Measurements from ENCODE around the gene CTCF.
"Not testable (repeated sequence)": the region's sequence is repeated elsewhere in the genome, so short reads cannot be mapped to it uniquely, and the experiment has no call there.

CTCF gene, protein sequence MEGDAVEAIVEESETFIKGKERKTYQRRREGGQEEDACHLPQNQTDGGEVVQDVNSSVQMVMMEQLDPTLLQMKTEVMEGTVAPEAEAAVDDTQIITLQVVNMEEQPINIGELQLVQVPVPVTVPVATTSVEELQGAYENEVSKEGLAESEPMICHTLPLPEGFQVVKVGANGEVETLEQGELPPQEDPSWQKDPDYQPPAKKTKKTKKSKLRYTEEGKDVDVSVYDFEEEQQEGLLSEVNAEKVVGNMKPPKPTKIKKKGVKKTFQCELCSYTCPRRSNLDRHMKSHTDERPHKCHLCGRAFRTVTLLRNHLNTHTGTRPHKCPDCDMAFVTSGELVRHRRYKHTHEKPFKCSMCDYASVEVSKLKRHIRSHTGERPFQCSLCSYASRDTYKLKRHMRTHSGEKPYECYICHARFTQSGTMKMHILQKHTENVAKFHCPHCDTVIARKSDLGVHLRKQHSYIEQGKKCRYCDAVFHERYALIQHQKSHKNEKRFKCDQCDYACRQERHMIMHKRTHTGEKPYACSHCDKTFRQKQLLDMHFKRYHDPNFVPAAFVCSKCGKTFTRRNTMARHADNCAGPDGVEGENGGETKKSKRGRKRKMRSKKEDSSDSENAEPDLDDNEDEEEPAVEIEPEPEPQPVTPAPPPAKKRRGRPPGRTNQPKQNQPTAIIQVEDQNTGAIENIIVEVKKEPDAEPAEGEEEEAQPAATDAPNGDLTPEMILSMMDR

DNA sequence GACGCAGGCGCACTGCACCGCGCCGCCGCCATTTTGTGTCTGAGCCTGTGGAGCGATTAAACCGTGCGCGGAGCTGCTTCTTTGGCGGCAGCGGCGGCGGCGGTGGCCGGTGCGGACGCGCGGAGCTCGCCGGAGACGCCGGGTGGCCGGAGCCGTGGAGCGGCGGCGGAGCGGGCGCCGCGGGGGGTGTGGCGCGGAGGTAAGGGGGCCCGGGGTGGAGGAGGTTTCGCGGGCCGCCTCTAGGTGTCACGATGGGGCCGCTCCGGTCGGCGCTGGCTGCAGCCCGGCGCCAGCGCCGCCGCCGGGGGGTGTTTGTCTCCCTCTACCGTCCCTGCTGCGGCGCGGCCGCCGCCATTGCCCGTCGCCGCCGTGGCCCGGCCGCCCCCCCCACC is at the start of gene CTCF:
CTCF (plus strand) TSS at position 1 of the 392 bp plus-strand sequence. CDS start 48,307 bp downstream, outside the sequence.
- DNase-seq (ENCODE audit: low spot score), result peak; percentile 85

DNA sequence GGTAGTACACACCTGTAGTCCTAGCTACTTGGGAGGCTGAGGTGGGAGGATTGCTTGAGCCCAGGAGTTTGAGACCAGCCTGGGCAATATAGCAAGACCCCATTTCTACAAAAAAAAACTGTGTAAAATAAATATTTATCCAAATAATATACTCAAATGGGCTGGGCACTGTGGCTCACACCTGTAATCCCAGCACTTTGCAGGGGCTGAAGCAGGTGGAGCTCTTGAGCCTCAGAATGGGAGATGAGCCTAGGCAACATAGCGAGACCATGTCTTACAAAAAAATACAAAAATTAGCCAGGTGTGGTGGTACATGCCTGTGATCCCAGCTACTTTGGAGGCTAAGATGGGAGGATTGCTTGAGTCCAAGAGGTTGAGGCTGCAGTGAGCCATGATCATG is 48.4 kb upstream of the CTCF start:
- DNase-seq (ENCODE audit: low spot score), result not testable (repeated sequence)

DNA sequence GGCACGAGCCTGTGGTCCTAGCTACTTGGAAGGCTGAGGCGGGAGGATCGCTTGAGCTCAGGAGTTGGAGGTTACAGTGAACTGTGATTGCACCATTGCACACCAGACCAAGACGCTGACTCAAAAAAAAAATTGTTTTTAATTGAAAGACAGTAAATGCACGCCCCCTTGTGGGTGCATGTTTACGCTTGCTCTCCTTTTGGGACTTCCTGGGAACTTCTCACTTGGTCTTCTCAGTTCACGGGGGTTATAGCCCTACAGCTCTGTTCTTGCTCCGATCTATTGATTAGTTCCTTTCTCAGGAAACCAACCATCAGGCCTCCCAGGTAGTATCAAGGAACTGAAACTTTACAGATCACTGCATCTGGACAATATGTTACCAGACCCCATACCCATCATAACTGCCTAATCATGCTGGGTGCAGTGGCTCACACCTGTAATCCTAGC is 47.9 kb upstream of the CTCF start:
- DNase-seq (ENCODE audit: low spot score), result peak; percentile 75

DNA sequence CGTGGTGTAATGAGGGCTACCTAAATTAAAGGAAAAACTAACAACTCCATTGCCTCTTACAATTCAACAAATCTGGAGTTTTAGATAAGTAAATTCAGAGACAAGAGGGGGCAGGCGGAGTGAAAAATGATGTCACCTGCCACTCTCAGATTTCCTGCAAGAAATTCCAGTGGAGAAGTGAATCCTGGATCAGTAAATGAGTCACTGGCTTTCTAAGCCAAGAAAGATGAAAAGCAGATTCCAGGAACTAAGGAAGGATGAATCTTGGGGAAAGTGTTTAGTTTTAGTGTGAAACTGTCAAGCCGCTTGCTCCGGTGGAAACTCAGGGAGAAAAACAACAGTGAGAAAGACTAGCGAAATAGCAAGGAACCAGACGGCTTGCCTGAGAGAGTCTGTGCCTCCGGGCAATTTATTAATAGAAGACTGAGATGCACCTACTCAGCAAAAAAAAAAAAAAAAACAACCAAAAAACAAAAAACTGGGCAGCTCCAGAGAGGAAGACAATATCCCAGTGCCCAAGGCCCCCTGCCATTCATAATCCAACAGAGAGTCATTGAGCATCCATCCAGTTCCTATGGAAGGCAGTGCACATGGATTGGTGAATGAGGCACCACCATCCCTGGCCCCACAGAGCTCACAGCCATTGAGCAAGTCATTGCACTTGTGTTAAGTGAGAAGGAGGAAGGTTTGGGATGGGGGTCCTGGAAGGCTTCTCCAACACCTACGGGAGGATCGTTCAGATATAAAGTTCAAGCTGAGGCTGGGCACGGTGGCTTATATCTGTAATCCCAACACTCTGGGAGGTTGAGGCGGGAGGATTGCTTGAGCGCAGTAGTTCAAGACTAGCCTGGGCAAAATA is 45.8 kb upstream of the CTCF start:
- DNase-seq (ENCODE audit: low spot score), result no peak

DNA sequence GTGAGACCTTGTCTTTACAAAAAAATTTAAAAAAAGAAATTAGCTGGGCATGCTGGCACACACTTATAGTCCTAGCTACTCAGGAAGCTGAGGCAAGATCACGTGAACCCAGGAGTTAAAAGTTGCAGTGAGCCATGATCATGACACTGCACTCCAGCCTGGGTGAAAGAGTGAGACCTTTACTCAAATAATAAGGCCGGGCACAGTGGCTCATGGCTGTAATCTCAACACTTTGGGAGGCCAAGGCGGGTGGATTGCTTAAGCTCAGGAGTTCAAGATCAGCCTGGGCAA is 45.2 kb upstream of the CTCF start:
- DNase-seq (ENCODE audit: low spot score), result no peak

DNA sequence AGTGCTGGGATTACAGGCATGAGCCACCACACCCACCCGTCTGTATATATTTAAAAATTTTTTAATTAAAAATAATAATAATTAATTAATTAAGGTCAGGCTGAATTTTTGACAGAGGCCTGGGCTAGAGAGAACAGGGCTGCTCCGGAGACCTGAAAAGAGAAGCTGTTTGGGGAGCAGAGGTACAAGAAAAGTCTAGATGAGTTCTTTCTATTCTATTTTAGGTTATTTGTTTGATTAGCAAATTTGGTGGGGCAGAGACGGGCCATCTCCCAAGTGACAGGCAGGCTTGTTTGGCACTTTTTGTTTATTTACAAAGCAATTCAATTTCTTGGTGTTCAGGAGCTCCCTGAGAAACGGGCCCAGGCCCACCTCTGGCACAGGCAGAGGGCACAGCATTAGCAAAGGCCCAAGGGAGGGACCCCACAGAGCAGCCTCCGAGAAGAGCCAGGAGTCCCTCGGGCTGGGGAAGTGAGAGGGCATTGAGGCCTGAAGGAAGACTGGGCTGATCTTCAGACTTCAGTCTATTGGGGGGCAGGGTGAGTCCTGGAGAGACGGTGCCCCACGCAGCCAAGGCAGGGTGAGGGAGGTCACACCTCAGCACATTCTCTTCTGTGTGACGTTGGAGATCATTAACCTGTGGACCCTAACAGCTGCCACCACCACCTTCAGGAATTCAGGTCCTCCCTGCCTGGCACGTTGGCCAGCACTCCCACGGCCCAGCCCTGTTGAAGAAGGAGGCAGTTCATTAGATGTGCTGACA is 44.5 kb upstream of the CTCF start:
- DNase-seq (ENCODE audit: low spot score), result no peak

DNA sequence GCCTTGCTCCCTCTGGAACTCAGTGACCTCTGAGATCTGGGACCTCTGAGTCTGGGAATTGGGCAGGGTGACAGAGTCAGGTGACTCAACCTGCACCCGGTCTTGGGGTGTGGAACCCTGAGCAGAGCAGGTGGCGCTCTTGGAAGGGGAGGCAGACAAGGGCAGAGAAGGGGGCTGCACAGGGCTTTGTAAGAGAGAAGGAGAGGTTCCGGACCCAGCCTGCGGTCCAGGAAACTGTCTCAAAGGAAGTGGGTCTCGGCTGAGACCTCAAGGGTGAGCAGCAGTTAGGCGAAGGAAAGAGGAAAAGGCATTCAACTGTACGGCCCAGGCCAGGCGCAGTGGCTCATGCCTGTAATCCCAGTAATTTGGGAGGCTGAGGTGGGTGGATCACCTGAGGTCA is 43.6 kb upstream of the CTCF start:
- DNase-seq (ENCODE audit: low spot score), result no peak

DNA sequence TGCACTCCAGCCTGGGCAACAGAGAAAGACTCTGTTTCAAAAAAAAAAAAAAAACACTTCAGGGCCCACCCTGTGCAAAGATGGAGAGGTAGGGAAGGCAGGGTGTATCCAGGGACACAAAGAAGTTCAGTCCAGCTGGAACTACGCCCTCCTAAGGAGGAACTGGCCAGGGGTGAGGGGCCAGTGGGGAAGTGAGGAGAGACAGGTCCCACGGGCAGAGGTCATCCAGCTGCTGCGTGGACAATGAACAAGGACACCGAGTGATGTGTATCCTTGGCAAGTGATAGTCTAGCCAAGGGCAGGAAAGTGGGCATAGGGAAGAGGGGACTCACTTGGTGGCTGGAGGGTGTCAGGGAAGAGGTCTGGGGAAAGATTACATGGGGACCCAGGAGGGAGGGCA is 43.1 kb upstream of the CTCF start:
- no peak for DNase-seq (ENCODE audit: low spot score)

DNA sequence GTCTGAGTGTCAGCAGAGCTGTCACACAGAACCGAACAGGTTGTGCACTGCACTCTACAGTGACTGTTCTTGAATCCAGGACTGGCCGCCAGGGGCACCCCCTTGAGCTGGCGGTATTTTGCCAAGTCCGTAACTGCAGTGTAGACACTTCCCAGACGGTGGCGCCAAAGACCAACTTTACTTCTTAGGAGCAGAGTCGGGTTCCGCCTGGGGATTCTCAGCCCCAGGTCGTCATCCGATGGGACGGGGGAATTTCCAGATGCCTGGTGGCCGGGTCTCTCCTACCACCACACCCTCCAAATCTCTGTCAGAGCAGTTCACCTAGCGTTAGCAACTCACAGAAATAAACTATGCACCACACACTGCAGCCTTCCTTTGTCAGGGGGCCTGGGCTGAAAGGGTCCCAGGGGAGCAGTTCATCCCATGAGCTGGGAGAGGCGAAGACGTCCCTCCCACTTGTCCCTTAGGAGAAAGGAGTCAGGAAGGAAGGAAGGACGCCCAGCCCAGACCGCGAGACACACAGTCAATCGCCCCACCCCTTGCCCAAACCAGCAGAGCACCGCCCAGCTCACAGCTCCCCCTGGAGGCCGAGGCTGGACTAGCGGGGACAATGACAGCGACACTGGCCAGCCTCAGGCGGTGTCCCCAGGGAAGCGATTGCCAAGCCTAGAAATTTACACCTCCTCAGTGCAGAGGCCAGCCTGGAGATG is 41.1 kb upstream of the CTCF start:
- peak; percentile 91 for DNase-seq (ENCODE audit: low spot score)

DNA sequence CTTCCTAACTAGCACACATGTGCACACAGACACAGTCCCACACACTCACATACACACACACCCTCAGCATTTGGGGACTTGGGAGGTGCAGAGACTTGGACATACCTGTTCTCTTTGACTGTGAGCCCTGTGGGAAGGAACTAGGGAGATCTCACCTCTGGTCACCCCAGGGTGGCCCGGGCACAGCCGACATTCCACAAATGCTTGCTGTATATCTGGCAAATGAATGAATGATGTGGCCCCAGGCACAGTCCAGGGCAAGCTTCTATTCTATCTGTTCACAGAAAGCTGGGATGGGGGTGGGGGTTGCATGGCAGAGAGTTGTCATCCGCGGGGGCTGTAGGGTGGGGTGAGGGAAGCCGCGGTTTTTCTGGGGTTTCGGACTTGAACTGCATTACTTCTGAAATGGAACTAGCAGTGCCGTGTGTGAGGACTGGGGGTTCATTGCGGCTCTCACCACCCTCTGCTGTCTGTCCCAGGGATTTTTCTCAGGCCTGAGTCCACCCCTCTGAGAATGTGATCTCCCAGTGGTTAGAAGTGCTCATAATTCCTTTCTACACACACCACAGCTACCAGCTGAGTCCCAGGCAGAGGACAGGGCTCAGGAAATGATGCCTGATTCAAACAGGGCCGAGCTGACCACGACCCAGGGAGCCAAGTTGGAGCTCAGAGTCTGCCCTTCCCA is 37.0 kb upstream of the CTCF start:
- no peak for DNase-seq (ENCODE audit: low spot score)

DNA sequence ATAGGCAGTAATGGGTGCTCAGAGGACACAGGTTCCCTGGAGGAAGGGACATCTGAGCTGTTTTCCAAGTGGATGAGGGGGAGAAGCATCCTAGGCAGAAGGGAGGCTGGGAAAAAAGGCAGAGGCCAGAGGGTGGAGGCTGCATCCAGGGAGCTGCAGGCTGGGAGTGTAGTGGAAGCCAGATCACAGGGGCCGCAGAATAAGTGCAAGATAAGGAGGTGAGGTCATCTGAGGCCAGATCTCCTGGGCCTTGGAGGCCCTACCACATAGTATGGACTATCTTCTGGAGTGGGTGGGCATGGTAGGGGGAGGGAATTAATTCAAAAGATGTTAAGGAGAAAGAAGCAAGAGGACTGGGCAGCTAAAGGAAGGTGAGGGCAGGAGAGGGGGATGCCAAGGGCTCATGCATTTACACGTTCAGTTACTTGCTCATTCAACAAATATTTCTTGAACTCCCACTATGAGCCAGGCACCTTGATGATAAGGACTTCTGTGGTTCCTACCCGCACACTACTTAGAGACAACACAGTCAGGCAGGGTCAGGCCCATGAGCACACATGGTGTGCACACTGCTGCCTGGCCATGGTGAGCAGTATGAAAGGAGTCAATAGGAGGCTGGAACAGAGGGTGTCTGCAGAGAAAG is 36.1 kb upstream of the CTCF start:
- DNase-seq (ENCODE audit: low spot score), result no peak

DNA sequence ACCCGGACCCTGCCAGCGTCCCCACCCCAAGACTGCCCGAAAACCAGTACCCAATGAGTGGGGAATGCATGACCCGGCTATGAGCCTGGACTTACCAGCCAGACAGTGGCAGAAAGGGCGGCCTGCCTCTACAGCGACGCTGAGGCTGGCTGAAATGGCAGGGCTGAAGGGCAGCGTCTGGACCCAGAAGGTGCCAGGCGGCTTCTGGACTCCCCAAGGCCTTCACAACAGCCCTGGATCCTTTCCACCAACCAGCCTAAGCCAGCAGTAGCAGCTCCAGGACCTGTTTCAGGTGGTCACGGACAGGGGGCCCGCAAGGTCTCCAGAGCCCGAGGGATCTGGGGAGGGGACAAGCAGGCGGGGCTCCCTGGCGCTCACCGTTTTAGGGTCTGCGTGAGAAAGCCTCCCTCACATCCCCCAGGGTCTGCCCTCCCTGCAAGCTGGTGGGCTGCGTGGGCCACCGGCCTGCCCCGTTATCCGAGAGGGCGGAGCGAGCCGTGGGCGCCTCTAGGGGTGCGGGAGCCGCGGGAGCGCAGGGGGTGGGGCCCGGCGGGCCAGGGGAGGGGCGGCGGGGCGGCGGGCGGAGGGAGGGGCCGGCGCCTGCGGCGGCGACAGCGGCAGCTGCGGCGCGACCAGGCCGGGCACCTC is 34.0 kb upstream of the CTCF start, which contains the start of gene RIPOR1:
RIPOR1 (plus strand) TSS at position 608 of the 648 bp plus-strand sequence. CDS start 9,618 bp downstream, outside the sequence.
- DNase-seq (ENCODE audit: low spot score), result peak; percentile 43

DNA sequence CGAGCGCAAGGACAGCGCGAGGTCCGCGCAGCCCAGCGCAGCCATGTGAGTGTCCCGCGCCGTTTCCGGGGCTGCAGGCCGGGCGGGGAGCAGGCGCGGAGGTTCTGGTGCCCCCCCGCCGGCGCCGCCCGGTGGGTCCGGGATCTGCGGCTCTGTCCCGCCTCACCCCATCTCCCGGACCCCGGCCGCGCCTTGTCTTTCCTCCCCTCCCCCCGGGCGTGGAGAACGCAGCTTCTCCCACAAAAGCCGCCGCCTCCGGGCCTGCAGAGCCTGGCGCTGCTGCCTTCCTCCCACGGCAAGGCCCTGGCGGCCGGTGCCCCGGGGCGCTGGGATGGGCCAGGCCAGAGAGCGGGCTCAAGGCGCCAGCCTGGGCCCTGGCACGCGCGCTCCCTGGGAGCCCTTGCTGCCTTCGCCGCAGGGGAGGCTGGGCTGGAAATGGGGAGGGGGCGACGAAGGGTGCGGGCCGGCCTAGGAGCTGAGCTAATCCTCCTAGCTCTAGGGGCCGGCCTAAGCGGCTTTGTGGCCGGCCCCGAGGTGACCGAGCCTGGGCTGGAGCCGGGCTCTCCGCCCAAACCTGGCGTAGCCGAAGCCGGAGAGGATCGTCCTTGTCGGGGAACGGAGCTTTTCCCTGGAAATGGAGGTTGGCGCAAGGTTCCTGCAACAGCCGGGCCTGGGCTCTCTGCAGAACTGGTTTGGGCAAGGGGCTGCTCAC is 33.3 kb upstream of the CTCF start:
- DNase-seq (ENCODE audit: low spot score), result no peak

DNA sequence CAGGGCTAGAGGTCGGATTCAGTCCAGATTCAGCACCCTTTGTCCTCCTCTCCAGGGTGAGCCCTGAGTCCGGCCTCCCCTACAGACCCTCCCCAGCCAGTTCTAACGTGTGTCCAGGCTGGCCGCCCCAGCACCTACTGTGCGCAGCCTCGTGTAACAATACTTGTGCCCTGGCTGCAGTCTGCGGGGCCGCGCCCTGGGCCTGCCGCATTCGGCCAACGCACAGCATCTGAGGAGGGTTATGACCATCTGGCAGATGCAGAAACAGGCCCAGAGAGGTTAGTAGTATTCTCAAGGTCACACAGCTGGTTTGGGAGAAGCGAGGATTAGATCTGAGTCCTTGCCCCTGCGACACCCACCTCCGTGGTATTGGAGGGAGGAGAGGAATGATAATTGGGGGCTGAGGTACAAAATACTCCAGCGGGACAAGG is 32.7 kb upstream of the CTCF start:
- DNase-seq (ENCODE audit: low spot score), result no peak

DNA sequence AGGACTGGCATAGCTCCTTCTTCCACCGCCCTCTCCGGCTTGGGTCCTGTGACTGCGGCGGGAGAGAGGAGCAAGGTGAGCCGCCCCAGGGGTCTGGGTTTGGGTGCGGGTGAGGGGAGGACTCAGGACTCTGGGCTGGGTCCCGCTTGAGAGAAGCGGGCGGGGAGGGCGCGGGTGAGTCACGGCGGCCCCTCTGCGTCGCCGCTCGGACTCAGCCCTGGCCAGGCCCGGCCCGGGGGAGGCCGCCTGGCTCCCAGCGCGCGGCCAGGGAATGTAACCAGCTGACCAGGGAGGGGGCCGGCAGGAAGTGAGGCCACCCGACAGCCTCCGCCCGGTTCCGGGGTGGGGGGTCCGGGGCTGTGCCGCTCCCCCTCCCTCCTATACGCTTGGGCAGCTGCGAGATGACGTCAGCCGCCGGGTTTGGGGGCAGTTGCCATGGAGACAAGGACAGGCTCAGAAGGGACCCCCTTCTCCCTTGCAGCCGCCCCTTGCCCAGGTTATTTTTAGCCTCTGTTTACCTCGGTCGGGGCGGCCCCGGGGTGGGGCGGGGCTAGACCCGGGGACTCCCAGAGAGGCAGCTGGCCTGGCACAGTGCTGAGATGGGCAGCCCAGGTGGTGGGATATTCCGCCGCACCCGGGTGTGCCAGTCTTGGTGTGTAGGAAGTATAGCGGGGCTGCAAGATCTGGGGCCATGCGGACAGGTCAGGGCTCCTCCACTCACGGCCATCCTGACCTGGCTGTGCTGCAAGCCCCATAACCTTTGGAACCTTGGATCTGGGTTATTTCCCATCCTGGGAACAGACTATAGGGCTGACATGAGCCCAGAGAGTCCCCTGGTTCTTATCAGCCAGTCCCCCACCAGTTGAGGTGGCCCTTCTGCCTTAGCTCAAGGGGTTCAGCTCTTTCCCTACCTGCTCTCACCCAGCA is 32.0 kb upstream of the CTCF start:
- no peak for DNase-seq (ENCODE audit: low spot score)

DNA sequence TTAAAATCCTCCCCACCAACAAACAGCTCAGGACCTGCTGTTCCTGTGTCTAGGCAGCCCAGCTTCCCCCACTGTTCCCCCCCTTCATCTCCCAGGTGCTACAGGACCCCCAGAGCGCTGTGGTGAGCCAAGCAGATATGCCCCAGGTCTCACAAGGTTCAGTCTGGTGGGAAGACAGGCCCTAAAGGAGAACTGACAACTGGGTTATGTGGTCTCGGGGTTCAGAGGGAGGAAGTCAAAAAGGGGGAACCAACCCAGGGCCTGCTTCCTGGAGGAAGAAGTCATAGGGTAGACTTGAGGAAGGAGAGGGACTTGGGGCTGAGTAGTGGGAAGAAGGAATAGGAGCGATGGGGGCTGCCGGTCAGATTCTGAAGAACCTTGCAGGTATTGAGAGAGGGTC is 31.1 kb upstream of the CTCF start:
- no peak for DNase-seq (ENCODE audit: low spot score)

DNA sequence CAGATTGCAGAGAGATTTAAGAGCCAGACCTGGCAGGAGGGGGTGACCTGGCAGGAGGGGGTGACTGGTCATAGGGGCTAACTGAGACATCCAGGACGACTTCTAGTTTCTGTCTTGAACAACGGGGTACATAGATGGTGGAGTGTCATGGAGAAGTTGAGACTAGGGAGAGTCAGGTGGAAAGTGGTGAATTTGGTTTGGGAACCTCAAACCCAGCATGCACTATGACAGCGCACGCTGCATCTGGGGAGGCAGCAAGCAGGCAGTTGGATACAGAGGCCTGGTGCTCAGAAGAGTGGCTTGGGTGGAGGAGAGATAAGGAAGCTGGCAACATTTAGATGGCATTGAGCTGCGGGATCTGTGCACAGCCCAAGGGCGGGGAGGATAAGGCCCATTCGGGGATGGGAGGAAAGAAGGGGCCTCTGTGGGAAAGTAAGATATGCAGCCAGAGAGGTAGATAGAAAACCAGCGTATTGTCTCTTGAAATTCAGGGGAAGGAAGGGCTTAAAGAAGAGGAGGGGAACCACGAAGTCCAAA is 29.2 kb upstream of the CTCF start:
- no peak for DNase-seq (ENCODE audit: low spot score)
